GM19467 (cell line): ENCODE measurements around the gene PPM1L.
"Not testable (repeated sequence)": the region's sequence is repeated elsewhere in the genome, so short reads cannot be mapped to it uniquely, and the experiment has no call there.

Experiments
- ATAC-seq: cut with Tn5 transposase; IDR thresholded peaks from one replicate; pipeline ENCODE4 v1.9.1; 2021; ENCODE audit warnings: mild to moderate bottlenecking, moderate library complexity; ENCODE audit not compliant: unreplicated experiment

PPM1L gene

GRCh38 chr3:160977773-160978172, 221.7 kb downstream of the PPM1L start:
- ATAC-seq, result no peak

- peak; percentile 62 for ATAC-seq
Measured at GRCh38 chr3:160980740-160981139, 224.7 kb downstream of the PPM1L start.

- ATAC-seq, result peak; percentile 87
Measured at GRCh38 chr3:160981217-160981938, 225.3 kb downstream of the PPM1L start.

- no peak for ATAC-seq
Measured at GRCh38 chr3:160982491-160982890, 226.5 kb downstream of the PPM1L start.

GRCh38 chr3:160983900-160984299, 227.9 kb downstream of the PPM1L start:
- ATAC-seq, result not testable (repeated sequence)

- ATAC-seq, result no peak
Measured at GRCh38 chr3:160986069-160986468, 230.0 kb downstream of the PPM1L start.

- ATAC-seq, result peak; percentile 53
Measured at GRCh38 chr3:160987982-160988964, 232.2 kb downstream of the PPM1L start.

- no peak for ATAC-seq
Measured at GRCh38 chr3:160990446-160990845, 234.4 kb downstream of the PPM1L start.

- ATAC-seq, result no peak
Measured at GRCh38 chr3:160992712-160993111, 236.7 kb downstream of the PPM1L start.

GRCh38 chr3:160996811-160997210, 240.8 kb downstream of the PPM1L start:
- ATAC-seq, result no peak

- ATAC-seq, result no peak
Measured at GRCh38 chr3:160998581-160998980, 242.6 kb downstream of the PPM1L start.

GRCh38 chr3:160999274-160999673, 243.2 kb downstream of the PPM1L start:
- no peak for ATAC-seq

- no peak for ATAC-seq
Measured at GRCh38 chr3:161008086-161008485, 252.1 kb downstream of the PPM1L start.

- not testable (repeated sequence) for ATAC-seq
Measured at GRCh38 chr3:161010151-161010550, 254.1 kb downstream of the PPM1L start.

- ATAC-seq, result no peak
Measured at GRCh38 chr3:161014843-161015749, 259.1 kb downstream of the PPM1L start.

- no peak for ATAC-seq
Measured at GRCh38 chr3:161016417-161017313, 260.6 kb downstream of the PPM1L start.

GRCh38 chr3:161017971-161018370, 261.9 kb downstream of the PPM1L start:
- ATAC-seq, result no peak

- ATAC-seq, result no peak
Measured at GRCh38 chr3:161020256-161020655, 264.2 kb downstream of the PPM1L start.

GRCh38 chr3:161025911-161026310, 269.9 kb downstream of the PPM1L start:
- no peak for ATAC-seq
